HepG2 (cell line): ENCODE data around the gene ISG20L2. TPM values are rescaled to one million over a fixed set of nuclear protein-coding genes. Genes with fewer than 3 reads are reported as not detected.

Experiments used
- BORCS8-MEF2B ChIP-seq: sonication (generic); formaldehyde crosslinking; IDR thresholded peaks from 2 replicates; pipeline ENCODE4 v1.8.0; 2022; ENCODE audit warnings: mild to moderate bottlenecking, missing genetic modification reagents
- BRD4 ChIP-seq: sonication (generic); formaldehyde crosslinking; IDR thresholded peaks from 2 replicates; pipeline ENCODE4 v1.4.0; 2020; ENCODE audit warnings: missing genetic modification reagents
- EHMT2 ChIP-seq: fragments of 200-600 bp; sonication (generic); IDR thresholded peaks from 2 replicates; pipeline ENCODE4 v1.7.0; 2017; ENCODE audit warnings: antibody characterized with exemption, low read depth, low read length, borderline replicate concordance
- ELF4 ChIP-seq: sonication (generic); formaldehyde crosslinking; IDR thresholded peaks from 2 replicates; pipeline ENCODE4 v1.5.0; 2020; ENCODE audit warnings: missing genetic modification reagents, mild to moderate bottlenecking, moderate library complexity, borderline replicate concordance
- ERF ChIP-seq: IDR thresholded peaks from 2 replicates; pipeline ENCODE4 v1.6.1; 2018; ENCODE audit warnings: missing biosample characterization, missing genetic modification reagents
- MED8 ChIP-seq: sonication (generic); formaldehyde crosslinking; IDR thresholded peaks from 2 replicates; pipeline ENCODE4 v1.8.1; 2023; ENCODE audit warnings: mild to moderate bottlenecking, missing genetic modification reagents; ENCODE audit not compliant: insufficient replicate concordance
- NFE2L1 ChIP-seq: sonication (generic); formaldehyde crosslinking; IDR thresholded peaks from 2 replicates; pipeline ENCODE4 v1.4.0; 2020; ENCODE audit warnings: missing genetic modification reagents, mild to moderate bottlenecking, borderline replicate concordance
- NFKB2 ChIP-seq: sonication (generic); formaldehyde crosslinking; IDR thresholded peaks from 2 replicates; pipeline ENCODE4 v1.4.0; 2020; ENCODE audit warnings: missing genetic modification reagents, borderline replicate concordance
- PLRG1 ChIP-seq: fragments of 450-650 bp; conservative IDR thresholded peaks from 2 replicates; pipeline ENCODE4 v1.6.1; 2016
- SALL1 ChIP-seq: sonication (generic); formaldehyde crosslinking; IDR thresholded peaks from 2 replicates; pipeline ENCODE4 v1.8.0; 2022; ENCODE audit warnings: mild to moderate bottlenecking, missing genetic modification reagents
- SMAD1 ChIP-seq: sonication (generic); formaldehyde crosslinking; IDR thresholded peaks from 2 replicates; pipeline ENCODE4 v1.4.0; 2020; ENCODE audit warnings: missing genetic modification reagents, low read depth, mild to moderate bottlenecking, borderline replicate concordance
- WIZ ChIP-seq: sonication (generic); formaldehyde crosslinking; IDR thresholded peaks from 2 replicates; pipeline ENCODE4 v1.5.1; 2020; ENCODE audit warnings: mild to moderate bottlenecking, missing genetic modification reagents
- ZNF282 ChIP-seq: fragments of 450-650 bp; IDR thresholded peaks from 2 replicates; pipeline ENCODE4 v1.6.1; 2018; ENCODE audit not compliant: partially characterized antibody
- ZNF703 ChIP-seq: sonication (generic); formaldehyde crosslinking; IDR thresholded peaks from 2 replicates; pipeline ENCODE4 v1.5.1; 2020; ENCODE audit warnings: missing genetic modification reagents, mild to moderate bottlenecking, moderate library complexity, borderline replicate concordance
- ZNF776 ChIP-seq: sonication (generic); formaldehyde crosslinking; IDR thresholded peaks from 2 replicates; pipeline ENCODE4 v1.4.0; 2020; ENCODE audit warnings: mild to moderate bottlenecking, missing genetic modification reagents
- ZNF891 ChIP-seq: sonication (generic); formaldehyde crosslinking; IDR thresholded peaks from 2 replicates; pipeline ENCODE4 v1.5.0; 2020; ENCODE audit warnings: mild to moderate bottlenecking, missing genetic modification reagents
- polyA plus RNA-seq, 8 experiments: library from polyadenylated mRNA; depleted of rRNA in 3 of 8; stranded (reverse) in 7 of 8; unstranded in 1 of 8; fragments of >200 nt; fragmentation: Illumina TruSeq in 4 of 8; extraction: Trizol in 4 of 8; gene quantifications; 2 replicates each; pipeline versions ENCODE4 v1.2.1 to v1.2.3, GENCODE V29; 2011 to 2016; ENCODE audit warnings: low read depth in 4 of 8, missing spikeins in 1 of 8, mixed read lengths in 1 of 8; ENCODE audit not compliant: insufficient read depth in 1 of 8
- total RNA-seq, 5 experiments: library from RNA; depleted of rRNA; stranded (reverse); fragments of >200 nt; fragmentation: Illumina TruSeq; extraction: Trizol; gene quantifications; 2 replicates each; pipeline ENCODE4 v1.2.3, GENCODE V29; 2016; ENCODE audit warnings: low read depth in 1 of 5
- TF ChIP-seq, protein P1 (sequence below): sonication (generic); formaldehyde crosslinking; IDR thresholded peaks from 2 replicates; pipeline ENCODE4 v1.5.0; 2020; ENCODE audit warnings: mild to moderate bottlenecking, missing genetic modification reagents
- TF ChIP-seq, protein P2 (sequence below): sonication (generic); formaldehyde crosslinking; IDR thresholded peaks from 2 replicates; pipeline ENCODE4 v1.8.1; 2023; ENCODE audit warnings: missing genetic modification reagents, inconsistent platforms, borderline replicate concordance
- TF ChIP-seq, protein P3 (sequence below): sonication (generic); formaldehyde crosslinking; IDR thresholded peaks from 2 replicates; pipeline ENCODE4 v1.5.1; 2020; ENCODE audit warnings: mild to moderate bottlenecking, missing genetic modification reagents, borderline replicate concordance

The ISG20L2 gene
- total and polyA plus RNA-seq, 2 of the 13 experiments (the other 11 are each of a cell fraction or from before 2014, with no cell fraction given), result 19.8 to 21.3 TPM

DNA sequence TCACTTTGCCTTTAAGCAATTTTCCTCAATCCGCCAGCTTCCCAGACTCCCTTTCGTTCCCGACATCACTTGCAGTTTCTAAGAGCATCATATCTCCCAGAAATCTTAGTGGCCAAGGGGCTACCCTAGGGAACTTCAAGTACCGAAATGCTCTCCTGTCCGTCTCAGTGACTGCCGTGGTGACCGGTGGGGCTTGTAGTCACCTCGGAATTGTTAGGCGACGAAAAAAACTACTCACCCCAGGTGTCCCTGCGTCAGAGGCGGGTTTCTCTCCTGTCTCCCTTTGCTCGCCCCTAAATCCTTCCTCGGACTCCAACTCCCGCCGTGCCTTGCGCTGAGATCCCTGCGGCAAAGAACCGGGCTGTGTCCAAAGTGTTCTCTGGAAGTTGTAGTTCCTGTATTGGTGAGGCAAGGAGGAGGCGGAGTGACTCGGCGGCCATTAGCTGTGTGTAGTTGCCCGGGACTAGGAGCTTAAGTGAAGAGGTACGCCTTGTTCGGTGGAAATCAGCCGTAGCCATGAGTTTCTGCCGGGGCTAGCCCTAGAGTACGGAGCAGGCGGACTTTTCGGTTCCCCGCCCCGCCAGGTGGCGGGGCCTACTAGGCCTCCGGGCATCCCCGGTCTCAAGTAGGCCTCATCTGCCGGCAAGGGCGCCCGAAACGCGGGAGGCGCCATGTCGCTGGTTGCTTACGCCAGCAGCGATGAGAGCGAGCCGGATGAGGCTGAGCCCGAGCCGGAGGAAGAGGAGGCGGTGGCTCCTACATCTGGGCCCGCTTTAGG, 38.7 kb upstream of the ISG20L2 start, which contains the start of gene PRCC (continued):
- TF ChIP-seq, protein P1, sequence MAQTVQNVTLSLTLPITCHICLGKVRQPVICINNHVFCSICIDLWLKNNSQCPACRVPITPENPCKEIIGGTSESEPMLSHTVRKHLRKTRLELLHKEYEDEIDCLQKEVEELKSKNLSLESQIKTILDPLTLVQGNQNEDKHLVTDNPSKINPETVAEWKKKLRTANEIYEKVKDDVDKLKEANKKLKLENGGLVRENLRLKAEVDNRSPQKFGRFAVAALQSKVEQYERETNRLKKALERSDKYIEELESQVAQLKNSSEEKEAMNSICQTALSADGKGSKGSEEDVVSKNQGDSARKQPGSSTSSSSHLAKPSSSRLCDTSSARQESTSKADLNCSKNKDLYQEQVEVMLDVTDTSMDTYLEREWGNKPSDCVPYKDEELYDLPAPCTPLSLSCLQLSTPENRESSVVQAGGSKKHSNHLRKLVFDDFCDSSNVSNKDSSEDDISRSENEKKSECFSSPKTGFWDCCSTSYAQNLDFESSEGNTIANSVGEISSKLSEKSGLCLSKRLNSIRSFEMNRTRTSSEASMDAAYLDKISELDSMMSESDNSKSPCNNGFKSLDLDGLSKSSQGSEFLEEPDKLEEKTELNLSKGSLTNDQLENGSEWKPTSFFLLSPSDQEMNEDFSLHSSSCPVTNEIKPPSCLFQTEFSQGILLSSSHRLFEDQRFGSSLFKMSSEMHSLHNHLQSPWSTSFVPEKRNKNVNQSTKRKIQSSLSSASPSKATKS (CRISPR knock-in tag), result no peak
- peak; percentile 51; the same call in 1 of the 2 replicates for TF ChIP-seq ZNF891 (CRISPR knock-in tag)
- TF ChIP-seq, protein P2, sequence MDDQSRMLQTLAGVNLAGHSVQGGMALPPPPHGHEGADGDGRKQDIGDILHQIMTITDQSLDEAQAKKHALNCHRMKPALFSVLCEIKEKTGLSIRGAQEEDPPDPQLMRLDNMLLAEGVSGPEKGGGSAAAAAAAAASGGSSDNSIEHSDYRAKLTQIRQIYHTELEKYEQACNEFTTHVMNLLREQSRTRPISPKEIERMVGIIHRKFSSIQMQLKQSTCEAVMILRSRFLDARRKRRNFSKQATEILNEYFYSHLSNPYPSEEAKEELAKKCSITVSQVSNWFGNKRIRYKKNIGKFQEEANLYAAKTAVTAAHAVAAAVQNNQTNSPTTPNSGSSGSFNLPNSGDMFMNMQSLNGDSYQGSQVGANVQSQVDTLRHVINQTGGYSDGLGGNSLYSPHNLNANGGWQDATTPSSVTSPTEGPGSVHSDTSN, result no peak
- no peak for TF ChIP-seq ZNF282
- TF ChIP-seq MED8 (CRISPR knock-in tag), result no peak
- TF ChIP-seq WIZ, result no peak
- TF ChIP-seq ZNF776 (CRISPR knock-in tag), result no peak; the same call in 1 of the 2 replicates
- no peak for TF ChIP-seq ZNF703
- TF ChIP-seq SALL1, result peak; percentile 57; the same call in 1 of the 2 replicates
- no peak for TF ChIP-seq PLRG1
- no peak for TF ChIP-seq SMAD1 (CRISPR knock-in tag)
- TF ChIP-seq ELF4 (CRISPR knock-in tag), result peak; percentile 81
- TF ChIP-seq BORCS8-MEF2B (CRISPR knock-in tag), result peak; percentile 14; the same call in 1 of the 2 replicates
- TF ChIP-seq, protein P3, sequence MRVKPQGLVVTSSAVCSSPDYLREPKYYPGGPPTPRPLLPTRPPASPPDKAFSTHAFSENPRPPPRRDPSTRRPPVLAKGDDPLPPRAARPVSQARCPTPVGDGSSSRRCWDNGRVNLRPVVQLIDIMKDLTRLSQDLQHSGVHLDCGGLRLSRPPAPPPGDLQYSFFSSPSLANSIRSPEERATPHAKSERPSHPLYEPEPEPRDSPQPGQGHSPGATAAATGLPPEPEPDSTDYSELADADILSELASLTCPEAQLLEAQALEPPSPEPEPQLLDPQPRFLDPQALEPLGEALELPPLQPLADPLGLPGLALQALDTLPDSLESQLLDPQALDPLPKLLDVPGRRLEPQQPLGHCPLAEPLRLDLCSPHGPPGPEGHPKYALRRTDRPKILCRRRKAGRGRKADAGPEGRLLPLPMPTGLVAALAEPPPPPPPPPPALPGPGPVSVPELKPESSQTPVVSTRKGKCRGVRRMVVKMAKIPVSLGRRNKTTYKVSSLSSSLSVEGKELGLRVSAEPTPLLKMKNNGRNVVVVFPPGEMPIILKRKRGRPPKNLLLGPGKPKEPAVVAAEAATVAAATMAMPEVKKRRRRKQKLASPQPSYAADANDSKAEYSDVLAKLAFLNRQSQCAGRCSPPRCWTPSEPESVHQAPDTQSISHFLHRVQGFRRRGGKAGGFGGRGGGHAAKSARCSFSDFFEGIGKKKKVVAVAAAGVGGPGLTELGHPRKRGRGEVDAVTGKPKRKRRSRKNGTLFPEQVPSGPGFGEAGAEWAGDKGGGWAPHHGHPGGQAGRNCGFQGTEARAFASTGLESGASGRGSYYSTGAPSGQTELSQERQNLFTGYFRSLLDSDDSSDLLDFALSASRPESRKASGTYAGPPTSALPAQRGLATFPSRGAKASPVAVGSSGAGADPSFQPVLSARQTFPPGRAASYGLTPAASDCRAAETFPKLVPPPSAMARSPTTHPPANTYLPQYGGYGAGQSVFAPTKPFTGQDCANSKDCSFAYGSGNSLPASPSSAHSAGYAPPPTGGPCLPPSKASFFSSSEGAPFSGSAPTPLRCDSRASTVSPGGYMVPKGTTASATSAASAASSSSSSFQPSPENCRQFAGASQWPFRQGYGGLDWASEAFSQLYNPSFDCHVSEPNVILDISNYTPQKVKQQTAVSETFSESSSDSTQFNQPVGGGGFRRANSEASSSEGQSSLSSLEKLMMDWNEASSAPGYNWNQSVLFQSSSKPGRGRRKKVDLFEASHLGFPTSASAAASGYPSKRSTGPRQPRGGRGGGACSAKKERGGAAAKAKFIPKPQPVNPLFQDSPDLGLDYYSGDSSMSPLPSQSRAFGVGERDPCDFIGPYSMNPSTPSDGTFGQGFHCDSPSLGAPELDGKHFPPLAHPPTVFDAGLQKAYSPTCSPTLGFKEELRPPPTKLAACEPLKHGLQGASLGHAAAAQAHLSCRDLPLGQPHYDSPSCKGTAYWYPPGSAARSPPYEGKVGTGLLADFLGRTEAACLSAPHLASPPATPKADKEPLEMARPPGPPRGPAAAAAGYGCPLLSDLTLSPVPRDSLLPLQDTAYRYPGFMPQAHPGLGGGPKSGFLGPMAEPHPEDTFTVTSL (CRISPR knock-in tag), result no peak
- TF ChIP-seq EHMT2, result no peak
- TF ChIP-seq NFKB2, result peak; percentile 73; the same call in 1 of the 2 replicates
- no peak for TF ChIP-seq NFE2L1 (CRISPR knock-in tag)
- no peak for TF ChIP-seq ERF (CRISPR knock-in tag)
- no peak for TF ChIP-seq BRD4
